Lower leg skin (tissue), 3 donors: ENCODE measurements around the gene GPR157.

Source experiments
- POLR2A ChIP-seq, 2 donors: fragments of 450-650 bp; IDR thresholded peaks; one replicate each; pipeline ENCODE4 v1.6.1; 2016 to 2017; ENCODE audit warnings: antibody characterized with exemption in 2 of 2, mild to moderate bottlenecking in 1 of 2, moderate library complexity in 1 of 2
- TF ChIP-seq, protein P1 (sequence below), 3 donors: fragments of 450-650 bp; IDR thresholded peaks; one replicate each; pipeline ENCODE4 v1.5.1; 2016; ENCODE audit warnings: antibody characterized with exemption in 3 of 3, mild to moderate bottlenecking in 3 of 3, moderate library complexity in 2 of 3

DNA sequence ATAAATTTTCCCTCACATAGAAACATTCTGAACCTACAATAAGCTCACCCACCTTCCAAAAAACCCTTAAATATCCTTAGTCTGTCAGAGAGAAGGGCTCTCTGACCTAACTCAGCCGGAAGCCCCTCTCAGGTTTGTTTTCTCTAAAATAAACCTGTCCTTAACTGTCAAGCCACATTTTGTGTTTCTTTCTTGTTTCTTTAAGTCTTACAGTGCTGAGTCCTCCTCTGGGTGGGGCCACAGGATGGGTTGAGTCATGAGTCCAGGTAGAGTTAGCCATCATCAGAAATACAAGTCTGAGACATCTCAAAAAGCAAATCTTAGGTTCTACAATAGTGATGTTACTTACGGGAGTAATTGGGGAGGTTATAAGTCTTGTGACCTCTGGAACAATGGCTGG, 33.1 kb downstream of the GPR157 start:
- TF ChIP-seq, protein P1, sequence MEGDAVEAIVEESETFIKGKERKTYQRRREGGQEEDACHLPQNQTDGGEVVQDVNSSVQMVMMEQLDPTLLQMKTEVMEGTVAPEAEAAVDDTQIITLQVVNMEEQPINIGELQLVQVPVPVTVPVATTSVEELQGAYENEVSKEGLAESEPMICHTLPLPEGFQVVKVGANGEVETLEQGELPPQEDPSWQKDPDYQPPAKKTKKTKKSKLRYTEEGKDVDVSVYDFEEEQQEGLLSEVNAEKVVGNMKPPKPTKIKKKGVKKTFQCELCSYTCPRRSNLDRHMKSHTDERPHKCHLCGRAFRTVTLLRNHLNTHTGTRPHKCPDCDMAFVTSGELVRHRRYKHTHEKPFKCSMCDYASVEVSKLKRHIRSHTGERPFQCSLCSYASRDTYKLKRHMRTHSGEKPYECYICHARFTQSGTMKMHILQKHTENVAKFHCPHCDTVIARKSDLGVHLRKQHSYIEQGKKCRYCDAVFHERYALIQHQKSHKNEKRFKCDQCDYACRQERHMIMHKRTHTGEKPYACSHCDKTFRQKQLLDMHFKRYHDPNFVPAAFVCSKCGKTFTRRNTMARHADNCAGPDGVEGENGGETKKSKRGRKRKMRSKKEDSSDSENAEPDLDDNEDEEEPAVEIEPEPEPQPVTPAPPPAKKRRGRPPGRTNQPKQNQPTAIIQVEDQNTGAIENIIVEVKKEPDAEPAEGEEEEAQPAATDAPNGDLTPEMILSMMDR (IDR thresholded peaks at IDR 0.05), result no peak
- no peak for TF ChIP-seq POLR2A (IDR thresholded peaks at IDR 0.05)
